Lung microvascular endothelial cell (primary cell): ENCODE measurements around the gene RASSF10. TPM values are rescaled to one million over a fixed set of nuclear protein-coding genes. Genes with fewer than 3 reads are reported as not detected.
A peak's percentile ranks its signal among the peaks of the same experiment; 100 is the strongest.

Experiments
- DNase-seq, 2 donors: peaks; one replicate each; pipeline versions ENCODE4 v3.0.0 to v3.0.0-alpha.2; 2010; ENCODE audit warnings: low read depth in 2 of 2
- total RNA-seq: library from RNA; depleted of rRNA; stranded (reverse); fragments of >200 nt; gene quantifications from 2 replicates; pipeline ENCODE4 v1.2.1, GENCODE V29; 2014

RASSF10 gene
- total RNA-seq, 1 donor from 2014 or later, result 0.60 TPM

GRCh38 chr11:13053255-13053917 lies 44.3 kb downstream of the RASSF10 start:
- DNase-seq, result peak; percentile 17 to 33

GRCh38 chr11:13054278-13054677 lies 45.2 kb downstream of the RASSF10 start:
- DNase-seq, result no peak

GRCh38 chr11:13055200-13055599 lies 46.1 kb downstream of the RASSF10 start:
- no peak for DNase-seq

GRCh38 chr11:13061294-13061990 lies 52.3 kb downstream of the RASSF10 start:
- no peak for DNase-seq
